Erythroblast (primary cell): ENCODE data around the gene ZNF714.

Experiments
- GATA1 ChIP-seq: IDR thresholded peaks from 2 replicates; pipeline ENCODE4 v1.6.1; 2011; ENCODE audit warnings: low read depth, mild to moderate bottlenecking, control low read depth, low read length, moderate library complexity
- POLR2A ChIP-seq: IDR thresholded peaks from 2 replicates; pipeline ENCODE4 v1.6.1; 2011; ENCODE audit warnings: mild to moderate bottlenecking, low read length

DNA sequence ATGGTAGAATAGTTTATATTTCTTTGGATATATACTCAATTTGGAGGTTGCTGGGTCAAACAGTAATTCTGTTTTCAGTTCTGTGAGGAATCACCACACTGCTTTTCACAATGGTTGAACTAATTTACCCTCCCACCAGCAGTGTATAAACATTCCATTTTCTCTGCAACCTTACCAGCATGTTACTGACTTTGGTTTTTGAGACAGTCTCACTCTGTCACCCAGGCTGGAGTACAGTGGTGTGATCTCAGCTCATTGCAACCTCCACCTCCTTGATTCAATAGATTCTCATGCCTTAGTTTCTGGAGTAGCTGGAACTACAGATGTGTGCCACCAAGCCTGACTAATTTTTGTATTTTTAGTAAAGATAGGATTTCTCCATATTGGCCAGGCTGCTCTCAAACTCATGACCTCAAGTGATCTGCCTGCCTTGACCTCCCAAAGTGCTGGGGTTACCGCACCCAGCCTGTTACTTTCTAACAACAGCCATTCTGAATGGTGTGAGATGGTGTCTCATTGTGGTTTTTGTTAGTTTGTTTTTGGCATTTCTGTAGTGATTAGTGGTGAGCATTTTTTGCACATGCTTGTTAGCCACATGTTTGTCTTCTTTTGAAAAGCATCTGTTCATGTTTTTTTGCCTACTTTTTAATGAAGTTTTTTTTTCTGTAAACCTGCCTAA is 12.5 kb downstream of the ZNF714 start:
- TF ChIP-seq POLR2A: no peak
- TF ChIP-seq GATA1: no peak
